NCI-H345 treated with DMSO at 0.1 percent for 48 hours (cell line): ENCODE measurements around the gene PRIM2.
"Not testable (repeated sequence)": the region's sequence is repeated elsewhere in the genome, so short reads cannot be mapped to it uniquely, and the experiment has no call there.

Experiments
- DNase-seq: peaks from one replicate; lab custom pipeline; 2025; ENCODE audit not compliant: unreplicated experiment; lab: John Stamatoyannopoulos, UW

PRIM2 gene

GRCh38 chr6:57579489-57579888, 262.1 kb downstream of the PRIM2 start:
- not testable (repeated sequence) for DNase-seq

- DNase-seq, result not testable (repeated sequence)
Measured at GRCh38 chr6:57581586-57581985, 264.2 kb downstream of the PRIM2 start.

GRCh38 chr6:57601105-57601504, 283.7 kb downstream of the PRIM2 start:
- not testable (repeated sequence) for DNase-seq

- not testable (repeated sequence) for DNase-seq
Measured at GRCh38 chr6:57605303-57605702, 287.9 kb downstream of the PRIM2 start.

GRCh38 chr6:57606331-57606730, 288.9 kb downstream of the PRIM2 start:
- DNase-seq, result not testable (repeated sequence)

- DNase-seq, result not testable (repeated sequence)
Measured at GRCh38 chr6:57610612-57611011, 293.2 kb downstream of the PRIM2 start.

GRCh38 chr6:57618959-57619358, 301.5 kb downstream of the PRIM2 start:
- not testable (repeated sequence) for DNase-seq

GRCh38 chr6:57631773-57632172, 314.3 kb downstream of the PRIM2 start:
- DNase-seq, result not testable (repeated sequence)

GRCh38 chr6:57658526-57658925, 341.1 kb downstream of the PRIM2 start:
- not testable (repeated sequence) for DNase-seq

GRCh38 chr6:57659794-57660193, 342.4 kb downstream of the PRIM2 start:
- DNase-seq, result not testable (repeated sequence)

- DNase-seq, result not testable (repeated sequence)
Measured at GRCh38 chr6:57660940-57661339, 343.5 kb downstream of the PRIM2 start.

GRCh38 chr6:57668108-57668507, 350.7 kb downstream of the PRIM2 start:
- not testable (repeated sequence) for DNase-seq

- not testable (repeated sequence) for DNase-seq
Measured at GRCh38 chr6:57671237-57671636, 353.8 kb downstream of the PRIM2 start.

GRCh38 chr6:57671937-57672627, 354.7 kb downstream of the PRIM2 start:
- DNase-seq, result not testable (repeated sequence)

- not testable (repeated sequence) for DNase-seq
Measured at GRCh38 chr6:57673281-57673680, 355.9 kb downstream of the PRIM2 start.

GRCh38 chr6:57675386-57675785, 358.0 kb downstream of the PRIM2 start:
- DNase-seq, result not testable (repeated sequence)

GRCh38 chr6:57696382-57696781, 379.0 kb downstream of the PRIM2 start:
- DNase-seq, result not testable (repeated sequence)
